NK-92 (cell line): ENCODE data around the gene PNPLA2.

ENCODE experiments used
- DNase-seq: peaks from one replicate; lab custom pipeline; 2025; ENCODE audit not compliant: unreplicated experiment; lab: John Stamatoyannopoulos, UW

Gene PNPLA2

DNA sequence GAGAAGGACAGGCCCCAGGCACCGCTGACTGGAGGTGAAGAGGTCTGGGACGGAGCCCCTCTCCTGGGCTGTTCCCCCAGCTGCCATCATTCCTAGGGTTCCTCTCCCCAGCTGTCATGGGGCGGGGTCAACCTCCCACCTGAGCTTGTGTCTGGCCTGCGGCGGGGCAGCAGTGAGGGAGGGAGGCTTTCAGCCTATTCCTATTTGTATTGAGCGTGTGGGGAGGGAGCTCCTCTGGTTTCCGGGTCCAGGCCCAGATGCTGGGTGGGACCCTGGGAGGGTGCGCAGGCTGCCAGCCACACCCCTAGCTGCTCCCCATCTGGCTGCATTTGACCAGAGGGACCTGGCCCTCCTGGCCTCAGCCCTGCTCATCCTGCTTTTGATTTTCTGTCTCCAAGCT, 37.7 kb downstream of the PNPLA2 start:
- no peak for DNase-seq

DNA sequence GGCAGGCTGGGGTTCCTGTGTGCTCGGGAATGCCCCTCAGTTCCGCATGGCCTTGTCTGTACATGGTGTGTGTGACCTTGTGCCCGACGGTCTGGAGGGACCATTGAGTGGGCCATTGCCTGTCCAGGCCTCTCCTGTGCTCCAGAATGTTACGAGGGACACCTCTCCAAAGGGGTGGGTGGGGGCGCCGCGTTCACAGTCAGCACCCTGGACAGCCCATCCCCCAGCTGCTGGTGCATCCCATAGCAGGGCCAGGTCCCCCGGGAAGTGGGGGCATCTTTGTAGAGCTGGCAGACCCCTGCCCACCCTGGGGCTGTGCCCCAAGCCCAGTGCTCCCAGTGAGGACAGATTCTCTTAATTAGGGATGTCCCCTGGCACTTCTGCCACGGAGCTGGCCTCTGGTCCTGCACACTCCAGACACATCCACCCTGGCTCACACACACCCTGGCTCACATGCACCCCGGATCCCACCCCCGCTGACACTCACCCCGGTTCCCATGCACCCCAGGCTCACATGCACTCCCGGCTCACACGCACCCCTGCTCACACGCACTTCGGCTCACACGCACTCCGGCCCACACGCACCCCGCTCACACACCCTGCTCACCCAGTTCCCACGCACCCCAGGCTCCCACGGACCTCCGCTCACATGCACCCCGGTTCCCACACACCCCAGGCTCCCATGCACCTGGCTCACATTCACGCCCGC, 39.5 kb downstream of the PNPLA2 start:
- no peak for DNase-seq

- no peak for DNase-seq
Observed at GRCh38 chr11:858762-859339, 40.1 kb downstream of the PNPLA2 start.

DNA sequence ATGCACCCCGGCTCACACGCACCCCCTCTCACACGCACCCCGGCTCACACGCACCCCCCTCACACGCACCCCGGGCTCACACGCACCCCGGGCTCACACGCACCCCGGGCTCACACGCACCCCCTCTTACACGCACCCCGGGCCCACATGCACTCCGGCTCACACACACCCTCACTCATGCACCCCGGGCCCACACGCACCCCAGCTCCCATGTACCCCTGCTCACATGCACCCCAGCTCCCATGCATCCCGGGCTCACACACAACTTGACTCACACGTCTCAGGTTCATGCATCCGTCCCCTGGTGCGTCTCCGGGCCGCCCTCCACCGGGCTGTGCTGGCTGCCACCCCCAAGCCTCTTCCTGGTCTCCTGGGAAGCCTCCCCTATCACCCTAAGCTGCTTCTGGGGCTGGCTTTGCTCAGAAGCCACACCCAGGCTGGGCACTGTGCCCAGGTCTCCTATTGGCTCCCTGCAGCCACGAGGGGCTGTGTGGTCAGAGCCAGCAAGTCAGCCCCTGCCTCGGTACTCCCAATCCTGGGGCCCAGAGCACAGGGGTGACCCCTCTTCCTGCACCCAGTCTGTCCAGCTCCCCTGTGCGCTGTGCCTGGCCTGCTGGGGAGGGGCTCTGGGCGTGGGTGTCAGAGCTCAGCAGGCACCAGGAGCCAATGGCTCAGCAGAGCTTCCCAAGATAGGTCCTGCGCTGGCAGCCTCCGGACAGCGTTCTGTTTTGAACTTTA, 40.8 kb downstream of the PNPLA2 start:
- DNase-seq, result no peak

- DNase-seq, result no peak
Observed at GRCh38 chr11:860234-861104, 41.8 kb downstream of the PNPLA2 start.

GRCh38 chr11:861105-861479, 42.4 kb downstream of the PNPLA2 start:
- DNase-seq, result no peak

DNA sequence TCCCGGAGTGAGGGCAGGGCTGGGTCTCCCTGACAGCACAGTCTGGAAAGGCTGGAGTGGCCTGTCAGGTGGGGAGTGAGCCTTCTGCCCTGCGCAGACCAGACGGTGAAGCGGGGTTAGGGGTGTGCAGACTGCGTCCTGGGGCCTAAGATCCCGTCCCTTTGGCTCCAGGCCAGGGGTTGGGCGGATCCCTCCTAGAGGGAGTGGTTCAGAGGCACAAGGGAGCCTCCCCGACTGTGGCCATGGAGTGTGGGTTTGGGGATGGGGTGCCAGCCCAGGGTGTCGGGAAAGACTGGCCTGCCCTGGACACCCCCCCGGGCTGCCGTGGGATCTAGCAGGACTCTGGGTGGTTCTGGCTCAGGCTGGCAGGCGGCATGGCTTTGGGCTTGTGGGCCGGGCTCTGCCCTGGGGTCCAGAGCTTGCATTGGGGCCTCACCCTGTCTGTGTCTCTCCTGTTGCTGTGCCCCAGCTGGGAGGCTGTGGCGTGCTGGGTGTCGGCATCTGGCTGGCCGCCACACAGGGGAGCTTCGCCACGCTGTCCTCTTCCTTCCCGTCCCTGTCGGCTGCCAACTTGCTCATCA, 43.5 kb downstream of the PNPLA2 start:
- DNase-seq, result no peak

DNA sequence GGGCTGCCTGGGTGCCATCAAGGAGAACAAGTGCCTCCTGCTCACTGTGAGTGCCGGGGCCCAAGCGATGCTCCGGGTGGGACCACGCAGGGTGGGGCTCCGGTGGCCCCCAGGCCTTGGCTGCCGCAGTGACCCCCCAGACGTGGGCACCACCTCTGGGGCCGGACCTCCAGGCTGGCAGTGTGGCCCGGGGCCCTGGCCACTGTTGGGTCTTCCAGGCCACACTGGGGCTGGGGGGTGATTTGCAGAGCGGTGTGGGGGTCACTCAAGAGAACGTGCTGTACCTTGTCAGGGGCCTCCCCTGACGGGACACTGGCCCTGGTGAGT, 43.9 kb downstream of the PNPLA2 start:
- DNase-seq, result no peak

DNA sequence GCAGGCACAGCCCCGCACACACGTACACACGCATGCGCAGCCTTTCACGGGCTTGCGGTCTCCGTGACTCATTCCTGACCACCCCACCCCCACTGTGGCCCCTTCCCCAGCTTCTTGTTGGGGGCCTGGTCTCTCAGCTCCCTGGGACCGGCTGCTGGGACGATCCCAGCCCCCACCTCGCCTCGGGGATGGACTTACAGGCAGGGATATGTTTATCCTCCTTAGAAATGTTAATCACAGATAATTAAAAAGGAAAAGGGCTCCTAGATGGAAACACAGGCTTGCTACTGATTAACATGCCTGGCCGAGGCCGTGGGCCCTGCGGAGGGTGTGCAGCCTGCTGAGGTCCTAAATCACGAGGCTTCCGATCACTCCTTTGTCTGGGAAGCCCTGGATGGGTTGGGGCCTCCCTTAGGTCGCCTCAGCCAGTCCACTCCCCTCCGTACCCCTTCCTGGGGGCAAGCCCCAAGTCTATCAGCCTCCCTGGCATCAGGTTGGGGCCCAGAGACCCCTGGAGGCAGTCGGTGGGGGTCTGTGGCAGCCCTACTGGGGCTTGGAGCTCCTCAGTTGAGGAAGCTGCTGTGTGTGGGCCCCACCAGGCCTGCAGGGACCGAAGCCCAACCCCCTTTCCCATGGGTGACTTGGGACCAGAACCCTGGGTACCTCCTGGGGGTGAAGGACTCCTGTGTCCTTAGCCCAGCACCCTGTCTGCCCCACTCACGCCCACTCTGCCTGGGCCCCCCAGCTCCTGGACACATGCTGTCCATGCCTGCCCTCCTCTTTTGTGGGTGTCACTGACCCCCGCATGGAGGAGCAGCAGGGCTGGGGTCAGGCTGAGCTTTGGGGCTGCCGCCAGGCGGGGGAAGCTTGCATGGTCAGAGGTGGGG, 44.6 kb downstream of the PNPLA2 start:
- DNase-seq, result no peak

GRCh38 chr11:863910-864827, 45.5 kb downstream of the PNPLA2 start:
- no peak for DNase-seq

DNA sequence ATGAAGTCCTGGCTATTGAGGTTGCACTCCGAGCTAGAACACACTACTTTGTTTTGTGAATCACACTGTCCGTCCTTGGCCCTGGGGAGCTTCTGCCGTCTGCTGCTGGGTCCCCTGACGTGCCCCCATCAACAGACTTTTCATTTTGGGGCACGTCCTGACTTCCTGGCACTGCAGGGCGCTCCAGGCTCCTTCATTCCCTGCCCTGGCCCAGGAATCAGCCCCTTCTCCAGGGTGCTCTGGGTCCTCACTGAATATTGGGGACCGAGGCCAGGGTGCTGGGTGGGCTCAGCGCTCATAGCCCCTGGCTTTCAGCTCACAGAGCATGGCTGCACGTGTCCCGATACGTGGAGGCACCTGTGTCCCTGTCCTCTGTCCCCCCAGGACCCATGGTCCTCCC, 46.2 kb downstream of the PNPLA2 start:
- DNase-seq, result no peak

GRCh38 chr11:865462-866430, 47.0 kb downstream of the PNPLA2 start:
- no peak for DNase-seq

- DNase-seq, result no peak
Observed at GRCh38 chr11:866481-866880, 47.8 kb downstream of the PNPLA2 start.

DNA sequence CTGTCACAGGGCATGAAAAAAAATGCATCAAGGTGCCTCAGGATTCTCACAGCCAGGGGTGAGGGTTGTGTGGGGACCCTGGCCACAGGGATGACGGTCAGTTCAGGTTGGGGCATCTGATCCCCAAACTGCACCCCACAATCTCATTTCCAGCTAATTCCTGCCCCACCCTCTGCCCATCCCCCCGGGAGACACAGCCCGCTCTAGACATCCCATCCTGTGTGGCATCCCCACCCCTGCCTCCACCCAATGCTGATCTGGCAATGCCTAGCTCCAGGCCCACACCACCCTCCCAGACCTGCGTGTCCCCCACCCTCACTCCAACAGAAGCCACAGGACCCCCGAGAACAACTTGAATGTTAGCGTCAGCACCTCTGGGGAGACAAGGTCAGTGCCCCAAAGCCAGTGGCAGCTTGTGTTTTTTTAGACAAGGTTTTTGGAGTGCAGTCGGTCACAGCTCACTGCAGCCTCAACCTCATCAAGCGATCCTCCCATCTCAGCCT, 49.2 kb downstream of the PNPLA2 start:
- DNase-seq, result no peak

- no peak for DNase-seq
Observed at GRCh38 chr11:868394-868793, 49.7 kb downstream of the PNPLA2 start.

DNA sequence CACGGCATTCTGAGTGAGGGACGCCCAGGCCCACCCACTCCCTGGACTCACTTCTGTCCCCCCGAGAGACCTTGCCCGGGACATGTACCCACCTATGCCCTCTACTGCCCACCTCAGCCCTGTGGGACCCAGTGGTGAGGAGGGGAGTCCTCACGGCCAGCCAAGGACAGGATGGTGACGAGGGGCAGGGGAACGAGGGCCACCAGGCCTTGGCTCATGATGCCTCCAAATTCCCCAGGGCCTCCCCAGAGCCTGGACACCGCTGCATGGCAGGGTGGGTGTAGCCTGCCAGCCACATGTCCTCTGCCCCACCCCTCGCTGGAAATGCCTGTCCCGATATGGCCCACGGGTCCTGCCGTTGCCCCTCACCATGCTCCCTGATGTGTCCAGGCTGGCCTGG, 50.1 kb downstream of the PNPLA2 start:
- DNase-seq, result no peak

DNA sequence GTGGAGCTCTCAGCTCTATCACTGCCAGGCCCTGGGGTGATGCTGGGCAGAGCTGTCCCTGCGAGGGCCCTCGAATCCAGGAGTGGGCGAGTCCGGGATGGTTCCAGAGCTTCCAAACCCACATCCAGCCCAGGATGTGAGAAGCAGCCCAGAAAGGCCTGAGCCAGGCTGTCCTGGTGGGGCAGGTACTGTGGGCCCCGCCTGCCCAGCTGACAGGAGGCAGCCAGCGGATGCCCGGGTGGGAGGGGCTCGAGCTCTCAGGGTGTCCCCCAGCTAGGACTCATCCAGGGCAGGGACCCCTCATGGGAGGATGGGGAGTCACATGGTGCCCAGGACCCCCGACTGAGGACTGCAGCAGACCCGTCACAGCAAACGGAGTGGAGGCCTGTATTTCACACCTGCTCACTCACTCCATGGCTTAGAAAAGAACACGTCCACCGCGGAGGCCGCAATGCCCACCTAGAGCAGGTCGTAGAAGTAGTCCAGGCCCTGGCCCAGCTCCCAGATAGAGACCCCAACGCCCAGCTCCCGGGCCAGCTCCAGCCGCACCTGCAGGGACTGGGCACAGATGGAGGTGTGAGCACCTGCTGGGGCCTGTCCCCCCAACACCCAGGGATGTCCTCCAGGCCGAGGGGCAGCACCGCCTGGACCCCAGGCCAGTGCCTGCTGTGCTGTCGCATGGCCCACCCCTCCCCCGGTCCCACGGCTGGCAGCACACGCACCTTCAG, 50.8 kb downstream of the PNPLA2 start:
- DNase-seq, result no peak
